Stomach smooth muscle (tissue), 2 donors: ENCODE data around the gene ARL5B.
A peak's percentile ranks its signal among the peaks of the same experiment; 100 is the strongest.
"Not testable (repeated sequence)": the region's sequence is repeated elsewhere in the genome, so short reads cannot be mapped to it uniquely, and the experiment has no call there.

Source experiments
- H3K27ac ChIP-seq: one replicate; pipeline ENCODE4 v1.7.0; 2013; ENCODE audit warnings: mild to moderate bottlenecking, low read length, inconsistent platforms
- H3K27me3 ChIP-seq, 2 donors: one replicate each; pipeline ENCODE4 v1.7.0; 2013; ENCODE audit warnings: low read length in 2 of 2; ENCODE audit not compliant: insufficient read depth in 2 of 2, control insufficient read depth in 1 of 2
- H3K36me3 ChIP-seq, 2 donors: one replicate each; pipeline ENCODE4 v1.7.0; 2013; ENCODE audit warnings: low read length in 2 of 2; ENCODE audit not compliant: control insufficient read depth in 2 of 2, insufficient read depth in 2 of 2
- H3K4me1 ChIP-seq: one replicate; pipeline ENCODE4 v1.7.0; 2013; ENCODE audit warnings: low read length; ENCODE audit not compliant: control insufficient read depth, insufficient read depth
- H3K4me3 ChIP-seq, 2 donors: one replicate each; pipeline ENCODE4 v1.7.0; 2013; ENCODE audit warnings: low read length in 2 of 2
- H3K9ac ChIP-seq, 2 donors: one replicate each; pipeline ENCODE4 v1.7.0; 2013; ENCODE audit warnings: low read length in 2 of 2, mild to moderate bottlenecking in 1 of 2
- H3K9me3 ChIP-seq, 2 donors: one replicate each; pipeline ENCODE4 v1.7.0; 2013; ENCODE audit warnings: low read length in 2 of 2; ENCODE audit not compliant: control insufficient read depth in 2 of 2
- donor health status: healthy.
- donor health status: Pancreatic carcinoma.

ARL5B gene

GRCh38 chr10:18635995-18636394 lies 23.2 kb upstream of the ARL5B start:
- peak overlapping the region; percentile 8 for H3K27ac ChIP-seq
- no peaks in the 10 kb centered on the region for H3K27me3 ChIP-seq
- H3K9me3 ChIP-seq: no peaks in the 10 kb centered on the region
- H3K9ac ChIP-seq: no peak overlapping the region
- H3K36me3 ChIP-seq: no peaks in the 10 kb centered on the region
- no peaks in the 10 kb centered on the region for H3K4me1 ChIP-seq
- no peak overlapping the region for H3K4me3 ChIP-seq

- H3K27me3 ChIP-seq, H3K9me3 ChIP-seq, H3K4me1 ChIP-seq, H3K27ac ChIP-seq, H3K4me3 ChIP-seq, H3K9ac ChIP-seq, H3K36me3 ChIP-seq: not testable (repeated sequence)
These were observed 21.8 kb upstream of the ARL5B start for GRCh38 chr10:18637400-18637799.

DNA sequence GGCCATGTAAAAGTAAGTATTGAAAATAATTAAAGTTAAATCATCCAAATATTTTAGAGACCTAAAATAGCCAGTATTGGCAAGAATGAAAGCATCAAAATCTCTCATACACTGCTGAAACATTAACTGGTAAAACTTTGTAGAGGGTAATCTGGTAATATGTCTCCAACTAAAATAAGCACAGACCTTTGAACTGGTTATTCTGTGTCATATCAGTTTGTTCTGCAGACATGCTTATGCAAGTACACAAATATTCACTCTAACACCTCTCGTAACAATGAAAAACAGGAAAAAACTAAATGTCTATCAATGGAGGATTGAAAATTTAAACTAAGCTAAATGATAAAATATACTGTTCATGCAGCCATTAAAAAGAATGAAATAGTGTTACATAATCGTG lies 19.5 kb upstream of the ARL5B start:
- H3K27ac ChIP-seq, H3K9ac ChIP-seq, H3K4me1 ChIP-seq, H3K4me3 ChIP-seq, H3K36me3 ChIP-seq, H3K9me3 ChIP-seq, H3K27me3 ChIP-seq: not testable (repeated sequence)

DNA sequence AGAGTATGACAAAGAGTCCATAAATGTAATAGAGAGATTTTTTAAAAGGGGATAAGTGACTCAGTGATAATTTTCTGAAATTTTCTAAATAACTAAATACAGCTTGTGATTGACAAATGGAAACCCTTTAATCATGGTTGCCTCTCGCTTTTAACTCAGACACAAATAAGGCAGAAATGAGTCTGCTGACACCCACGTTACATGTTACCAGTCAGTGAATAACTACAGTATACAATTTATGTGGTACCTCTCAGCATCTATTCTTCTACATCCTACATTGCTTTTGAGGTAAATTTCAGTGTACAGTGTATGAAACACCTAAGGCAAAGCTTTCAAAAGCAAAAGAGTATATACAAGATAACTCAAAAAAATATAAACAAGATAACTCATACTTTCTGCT lies 12.1 kb upstream of the ARL5B start:
- Histone ChIP-seq H3K9ac (no peak overlapping the region), H3K9me3 (no peaks in the 10 kb centered on the region), H3K27me3 (no peaks in the 10 kb centered on the region), H3K4me1 (no peaks in the 10 kb centered on the region), H3K36me3 (peaks cover 2 to 7% of the 10 kb centered on the region in 2 donors), H3K27ac (no peak overlapping the region), H3K4me3 (no peak overlapping the region)

DNA sequence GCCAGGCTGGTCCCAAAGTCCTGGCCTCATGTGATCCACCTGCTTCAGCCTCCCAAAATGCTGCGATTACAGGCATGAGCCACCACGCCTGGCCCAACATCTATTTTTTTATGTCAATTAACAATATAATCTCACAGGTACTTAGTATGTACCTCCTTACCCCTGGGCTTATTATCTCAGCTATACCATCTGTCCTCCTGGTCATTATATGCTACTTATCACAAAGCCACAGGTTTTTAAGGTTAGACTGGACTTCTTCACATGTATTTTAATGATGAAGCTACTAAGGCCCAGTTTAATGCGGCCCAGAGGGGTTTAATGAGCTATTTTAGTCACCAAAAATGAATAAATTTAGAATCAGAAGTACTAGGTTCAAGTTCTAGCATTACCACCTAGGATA lies 11.3 kb upstream of the ARL5B start:
- no peaks in the 10 kb centered on the region for H3K9me3 ChIP-seq
- H3K36me3 ChIP-seq: peaks cover 2 to 7% of the 10 kb centered on the region in 2 donors
- H3K27me3 ChIP-seq: no peaks in the 10 kb centered on the region
- H3K4me1 ChIP-seq: no peaks in the 10 kb centered on the region
- H3K9ac ChIP-seq: no peak overlapping the region
- H3K27ac ChIP-seq: no peak overlapping the region
- no peak overlapping the region for H3K4me3 ChIP-seq

GRCh38 chr10:18649364-18649959 lies 9.8 kb upstream of the ARL5B start:
- no peaks in the 10 kb centered on the region for H3K4me1 ChIP-seq
- no peak overlapping the region for H3K4me3 ChIP-seq
- H3K27ac ChIP-seq: no peak overlapping the region
- H3K27me3 ChIP-seq: no peaks in the 10 kb centered on the region
- no peak overlapping the region for H3K9ac ChIP-seq
- no peaks in the 10 kb centered on the region for H3K9me3 ChIP-seq
- peaks cover 2 to 3% of the 10 kb centered on the region in 2 donors for H3K36me3 ChIP-seq

DNA sequence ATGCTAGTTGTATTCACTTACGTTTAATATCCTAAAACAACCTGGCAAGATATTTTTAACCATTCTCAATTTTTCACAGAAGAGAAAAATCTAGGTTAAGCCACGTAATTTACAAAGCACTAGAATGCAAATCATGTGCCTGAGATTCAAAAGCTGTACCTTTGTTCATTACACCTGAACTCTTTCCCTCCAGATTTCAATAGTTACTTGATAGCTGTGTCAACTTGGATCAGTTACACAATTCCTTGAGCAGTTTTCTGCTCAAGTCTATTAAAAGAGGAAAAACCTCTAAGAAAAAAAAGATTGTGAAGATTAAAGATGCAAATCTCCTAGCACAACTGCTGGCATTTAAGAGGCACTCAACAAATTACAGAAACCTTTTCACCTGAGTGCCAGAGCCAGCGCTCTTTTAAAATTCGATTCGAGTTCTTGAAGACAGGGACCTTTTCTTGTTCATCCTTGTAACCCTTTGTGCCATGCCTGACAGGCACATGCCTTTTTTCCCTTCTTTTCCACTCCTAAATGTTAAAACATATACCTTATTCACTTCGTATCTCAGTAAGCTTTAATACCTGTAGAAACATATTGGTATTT lies 8.7 kb upstream of the ARL5B start:
- Histone ChIP-seq H3K27ac (no peak overlapping the region), H3K9me3 (no peaks in the 10 kb centered on the region), H3K27me3 (no peaks in the 10 kb centered on the region), H3K4me1 (no peaks in the 10 kb centered on the region), H3K4me3 (peak overlapping the region; percentile 91 to 92), H3K9ac (peak overlapping the region; percentile 75 to 90), H3K36me3 (peaks cover under 1 to 2% of the 10 kb centered on the region in 2 donors)

DNA sequence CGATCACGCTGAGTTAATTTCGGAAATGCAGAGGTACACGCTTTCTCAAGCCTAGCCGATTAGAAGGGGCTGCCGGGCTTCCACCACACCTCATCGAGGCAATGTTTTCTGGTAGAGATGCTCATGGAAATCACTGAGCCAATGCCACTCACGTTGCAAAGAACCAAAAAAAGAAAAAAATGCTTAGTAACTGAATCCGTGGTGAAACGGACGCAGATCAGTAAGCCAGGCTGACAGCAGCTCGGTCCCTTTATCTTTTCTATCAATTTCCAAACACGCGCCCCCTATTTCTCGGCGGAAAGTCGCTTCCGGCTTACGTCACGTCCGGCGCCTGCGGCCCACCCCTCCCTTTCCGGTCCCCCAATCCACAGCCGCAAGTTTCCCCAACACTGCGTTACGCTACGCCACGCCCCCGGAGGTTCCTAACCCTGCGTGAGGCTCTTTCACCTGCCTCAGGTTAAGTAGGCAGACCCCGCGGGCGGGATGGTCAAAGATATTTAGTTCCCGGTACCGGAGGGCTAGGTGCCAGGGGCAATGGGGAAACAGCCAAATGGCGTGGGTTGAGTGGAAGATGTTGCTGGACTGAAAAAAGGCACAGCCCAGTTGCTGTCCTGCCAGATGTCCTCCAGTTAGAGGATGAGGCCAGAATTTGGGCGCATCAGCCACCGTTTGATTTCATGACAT lies 7.8 kb upstream of the ARL5B start, which contains the start of gene NSUN6:
NSUN6 (minus strand) TSS at position 264 of the 684 bp plus-strand sequence. CDS start 384 bp downstream, outside the sequence.
- Histone ChIP-seq H3K4me1 (no peaks in the 10 kb centered on the region), H3K9me3 (no peaks in the 10 kb centered on the region), H3K27ac (peak within 1 kb of the TSS; percentile 84), H3K4me3 (peak within 1 kb of the TSS; percentile 91 to 92), H3K27me3 (no peaks in the 10 kb centered on the region), H3K36me3 (peaks cover 0 to 2% of the 10 kb centered on the region in 2 donors), H3K9ac (peak within 1 kb of the TSS; percentile 75 to 90)

GRCh38 chr10:18653112-18653511 lies 6.1 kb upstream of the ARL5B start:
- no peak overlapping the region for H3K4me3 ChIP-seq
- H3K27ac ChIP-seq: no peak overlapping the region
- no peaks in the 10 kb centered on the region for H3K27me3 ChIP-seq
- no peaks in the 10 kb centered on the region for H3K36me3 ChIP-seq
- H3K9me3 ChIP-seq: no peaks in the 10 kb centered on the region
- peaks cover under 1% of the 10 kb centered on the region for H3K4me1 ChIP-seq
- H3K9ac ChIP-seq: no peak overlapping the region

DNA sequence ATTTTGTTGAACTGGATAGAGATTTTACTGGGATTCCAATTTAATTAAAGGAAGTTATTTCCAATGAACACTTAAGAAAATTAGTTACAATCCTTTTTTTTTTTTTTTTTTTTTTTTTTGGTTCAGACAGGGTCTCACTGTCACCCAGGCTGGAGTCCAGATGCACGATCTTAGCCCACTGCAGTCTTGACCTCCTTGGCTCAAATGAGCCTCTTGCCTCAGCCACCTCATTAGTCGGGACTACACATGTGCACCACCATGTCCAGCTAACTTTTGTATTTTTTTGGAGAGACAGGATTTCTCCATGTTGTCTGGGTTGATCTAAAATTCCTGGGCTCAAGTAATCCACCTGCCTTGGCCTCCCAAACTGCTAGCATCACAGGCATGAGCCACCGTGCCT lies 2.5 kb upstream of the ARL5B start:
- Histone ChIP-seq H3K4me3 (no peak overlapping the region), H3K9me3 (no peaks in the 10 kb centered on the region), H3K27ac (no peak overlapping the region), H3K9ac (no peak overlapping the region), H3K27me3 (no peaks in the 10 kb centered on the region), H3K4me1 (peaks cover 6% of the 10 kb centered on the region), H3K36me3 (no peaks in the 10 kb centered on the region)
